ENCODE results near the gene FOXP4. TPM values are rescaled to one million over a fixed set of nuclear protein-coding genes. Genes with fewer than 3 reads are reported as not detected.

FOXP4 gene
- polyA plus RNA-seq, 2 of the 4 experiments (the other 2 are of a cell fraction), result 2.6 to 14.2 TPM

DNA sequence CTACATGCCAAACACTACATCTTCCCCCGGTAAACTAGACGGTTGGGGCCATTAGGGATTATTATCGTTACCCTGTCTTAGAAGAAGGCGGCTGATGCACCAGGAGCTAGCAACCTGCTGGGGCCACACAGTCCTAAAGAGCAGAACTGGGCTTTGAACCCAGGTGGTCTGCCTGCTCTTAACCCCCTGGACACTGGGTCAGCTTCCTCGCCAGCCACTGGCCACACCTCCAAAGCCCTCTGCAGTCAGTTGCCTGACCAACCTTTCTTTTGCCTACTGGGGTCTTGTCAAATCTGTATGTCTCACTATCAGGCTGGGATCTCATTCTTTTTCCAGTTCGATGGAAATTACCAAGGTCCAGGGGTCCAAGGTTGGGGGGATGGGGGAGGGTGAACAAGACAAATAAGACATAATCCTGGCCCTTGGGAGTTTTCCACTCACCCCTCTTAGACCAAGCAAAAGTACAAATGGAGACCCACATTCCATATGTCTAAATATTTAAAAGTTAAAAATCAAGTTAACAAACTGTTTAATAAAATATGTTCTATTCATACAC, 34.0 kb upstream of the FOXP4 start:
- Histone ChIP-seq H3K27ac (no peak overlapping the region), H3K4me2 (no peak overlapping the region), H3K4me3 (no peak overlapping the region), H3K4me1 (no peaks in the 10 kb centered on the region), H3K9me3 (no peaks in the 10 kb centered on the region)
- no peak for TF ChIP-seq PHF8 (IDR thresholded peaks at IDR 0.05; ENCODE audit: borderline replicate concordance, low read depth)
- ChIA-PET POLR2A (no interaction called here), CTCF (no interaction called here)
- 83% methylated on average over 6 of the region's 6 CpGs for WGBS (ENCODE audit: missing lambda C conversion rate)
- ATAC-seq (no peak), FAIRE-seq (no peak), DNase-seq (ENCODE audit: low read depth in 1 of 2, low spot score in 1 of 2) (no peak)

DNA sequence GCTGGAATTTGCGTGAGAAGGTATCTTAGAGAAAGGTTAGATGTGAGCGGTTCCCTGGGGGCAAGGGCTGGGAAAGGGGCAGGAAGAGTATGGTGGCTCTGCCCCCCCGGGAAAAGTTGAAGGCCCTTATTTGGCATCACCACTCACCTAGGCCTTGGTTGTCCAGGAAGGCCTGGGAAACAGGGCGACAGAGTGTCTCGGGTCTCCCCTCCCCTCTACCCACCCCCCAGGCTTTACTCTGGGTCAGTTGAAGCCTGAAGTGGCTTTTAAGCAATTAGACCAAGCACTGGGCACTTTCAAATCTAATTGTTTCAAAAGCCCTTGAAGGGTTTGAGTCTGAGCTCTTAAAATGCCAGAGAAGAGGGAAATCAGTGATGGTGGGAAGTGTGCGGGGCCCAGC, 30.2 kb upstream of the FOXP4 start:
- no peak overlapping the region for H3K4me3 ChIP-seq

GRCh38 chr6:41518118-41518517, 28.1 kb upstream of the FOXP4 start:
- Histone ChIP-seq H3K9me3 (no peaks in the 10 kb centered on the region), H3K27ac (no peak overlapping the region), H3K4me2 (no peak overlapping the region), H3K4me3 (no peak overlapping the region), H3K4me1 (peaks cover 13% of the 10 kb centered on the region)
- FAIRE-seq (no peak), DNase-seq (ENCODE audit: low read depth in 1 of 2, low spot score in 1 of 2) (no peak), ATAC-seq (no peak)
- POLR2A ChIA-PET, result no interaction called here
- 100% methylated on average over 1 of the region's 7 CpGs for WGBS (ENCODE audit: missing lambda C conversion rate)
- CTCF ChIA-PET, result no interaction called here
- TF ChIP-seq, protein P1, sequence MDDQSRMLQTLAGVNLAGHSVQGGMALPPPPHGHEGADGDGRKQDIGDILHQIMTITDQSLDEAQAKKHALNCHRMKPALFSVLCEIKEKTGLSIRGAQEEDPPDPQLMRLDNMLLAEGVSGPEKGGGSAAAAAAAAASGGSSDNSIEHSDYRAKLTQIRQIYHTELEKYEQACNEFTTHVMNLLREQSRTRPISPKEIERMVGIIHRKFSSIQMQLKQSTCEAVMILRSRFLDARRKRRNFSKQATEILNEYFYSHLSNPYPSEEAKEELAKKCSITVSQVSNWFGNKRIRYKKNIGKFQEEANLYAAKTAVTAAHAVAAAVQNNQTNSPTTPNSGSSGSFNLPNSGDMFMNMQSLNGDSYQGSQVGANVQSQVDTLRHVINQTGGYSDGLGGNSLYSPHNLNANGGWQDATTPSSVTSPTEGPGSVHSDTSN (IDR thresholded peaks at IDR 0.05), result no peak
- TF ChIP-seq MAZ (IDR thresholded peaks at IDR 0.05; ENCODE audit: borderline replicate concordance, low read depth, low read length), result no peak
- TF ChIP-seq, protein P2, sequence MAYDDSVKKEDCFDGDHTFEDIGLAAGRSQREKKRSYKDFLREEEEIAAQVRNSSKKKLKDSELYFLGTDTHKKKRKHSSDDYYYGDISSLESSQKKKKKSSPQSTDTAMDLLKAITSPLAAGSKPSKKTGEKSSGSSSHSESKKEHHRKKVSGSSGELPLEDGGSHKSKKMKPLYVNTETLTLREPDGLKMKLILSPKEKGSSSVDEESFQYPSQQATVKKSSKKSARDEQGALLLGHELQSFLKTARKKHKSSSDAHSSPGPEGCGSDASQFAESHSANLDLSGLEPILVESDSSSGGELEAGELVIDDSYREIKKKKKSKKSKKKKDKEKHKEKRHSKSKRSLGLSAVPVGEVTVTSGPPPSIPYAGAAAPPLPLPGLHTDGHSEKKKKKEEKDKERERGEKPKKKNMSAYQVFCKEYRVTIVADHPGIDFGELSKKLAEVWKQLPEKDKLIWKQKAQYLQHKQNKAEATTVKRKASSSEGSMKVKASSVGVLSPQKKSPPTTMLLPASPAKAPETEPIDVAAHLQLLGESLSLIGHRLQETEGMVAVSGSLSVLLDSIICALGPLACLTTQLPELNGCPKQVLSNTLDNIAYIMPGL (CRISPR knock-in tag; IDR thresholded peaks at IDR 0.05; ENCODE audit: borderline replicate concordance), result no peak
- no peak for TF ChIP-seq NPAS2 (CRISPR knock-in tag; IDR thresholded peaks at IDR 0.05; ENCODE audit: borderline replicate concordance)
- TF ChIP-seq CEBPB (IDR thresholded peaks at IDR 0.05), result no peak
- TF ChIP-seq POLR2A (IDR thresholded peaks at IDR 0.05; ENCODE audit: low read length), result no peak
- TF ChIP-seq BHLHE40 (IDR thresholded peaks at IDR 0.05; ENCODE audit: low read depth, low read length), result no peak
- TF ChIP-seq ZNF302 (CRISPR knock-in tag; IDR thresholded peaks at IDR 0.05), result no peak
- TF ChIP-seq TFCP2L1 (CRISPR knock-in tag; IDR thresholded peaks at IDR 0.05), result no peak
- no peak for TF ChIP-seq ZFP36 (IDR thresholded peaks at IDR 0.05; ENCODE audit: borderline replicate concordance, partially characterized antibody)
- no peak for TF ChIP-seq EHMT2 (IDR thresholded peaks at IDR 0.05; ENCODE audit: low read depth)
- no peak for TF ChIP-seq TP53 (CRISPR knock-in tag; IDR thresholded peaks at IDR 0.05)

More for the DNA sequence above, 30.2 kb upstream of the FOXP4 start:
- no peak for FAIRE-seq
- TF ChIP-seq RARB (CRISPR knock-in tag; IDR thresholded peaks at IDR 0.05), result no peak
- TF ChIP-seq EHMT2 (IDR thresholded peaks at IDR 0.05; ENCODE audit: low read depth), result no peak
- TF ChIP-seq ELK1 (IDR thresholded peaks at IDR 0.05; ENCODE audit: low read depth, low read length), result no peak
- TF ChIP-seq, protein P3, sequence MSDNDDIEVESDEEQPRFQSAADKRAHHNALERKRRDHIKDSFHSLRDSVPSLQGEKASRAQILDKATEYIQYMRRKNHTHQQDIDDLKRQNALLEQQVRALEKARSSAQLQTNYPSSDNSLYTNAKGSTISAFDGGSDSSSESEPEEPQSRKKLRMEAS (IDR thresholded peaks at IDR 0.05), result no peak
- ATAC-seq, result no peak
- peaks cover 13% of the 10 kb centered on the region for H3K4me1 ChIP-seq
- 93% methylated on average over 6 of the region's 6 CpGs for WGBS (ENCODE audit: missing lambda C conversion rate)
- H3K4me2 ChIP-seq, result no peak overlapping the region
- ChIA-PET CTCF (interaction anchor here (1.5 kb wide), 1 partner anchor 13 kb away, joined by 4 read pairs; no protein-coding TSS in a partner anchor), POLR2A (no interaction called here)
- H3K9me3 ChIP-seq, result no peaks in the 10 kb centered on the region
- H3K27ac ChIP-seq, result no peak overlapping the region
- DNase-seq (ENCODE audit: low read depth in 1 of 2, low spot score in 1 of 2), result no peak

All from A549 (cell line).